Body of pancreas (tissue), 4 donors: ENCODE data around the gene MUCL1. TPM values are rescaled to one million over a fixed set of nuclear protein-coding genes. Genes with fewer than 3 reads are reported as not detected.

Experiments
- ATAC-seq: fragments of 150-250 bp; one replicate; pipeline ENCODE4 v1.9.1; 2016
- DNase-seq, 4 donors: peaks; one replicate each; pipeline ENCODE4 v3.0.0-alpha.2; 2019
- H3K27ac ChIP-seq, 4 donors: fragments of 200-600 bp; sonication (generic); 1 replicate in 3 of 4; 2 replicates in 1 of 4; pipeline versions ENCODE4 v1.5.1 to v1.6.1; 2016 to 2019; ENCODE audit warnings: mild to moderate bottlenecking in 1 of 4, mixed read lengths in 1 of 4, moderate library complexity in 1 of 4
- H3K27me3 ChIP-seq, 2 donors: fragments of 200-600 bp; sonication (generic); one replicate each; pipeline ENCODE4 v1.6.0; 2016; ENCODE audit warnings: mild to moderate bottlenecking in 1 of 2
- H3K36me3 ChIP-seq, 2 donors: fragments of 200-600 bp; sonication (generic); replicated peaks in 1 of 2; 2 replicates each; pipeline ENCODE4 v1.5.1; 2016; ENCODE audit warnings: low read depth in 2 of 2; ENCODE audit not compliant: insufficient read depth in 1 of 2
- H3K4me1 ChIP-seq: fragments of 200-600 bp; sonication (generic); one replicate; pipeline ENCODE4 v1.6.0; 2016
- H3K4me3 ChIP-seq, 2 donors: fragments of 200-600 bp; sonication (generic); 1 replicate in 1 of 2; 2 replicates in 1 of 2; pipeline ENCODE4 v1.5.1; 2016 to 2019
- H3K9me3 ChIP-seq, 3 donors: fragments of 200-600 bp; sonication (generic); 1 replicate in 2 of 3; 2 replicates in 1 of 3; pipeline ENCODE4 v1.5.1; 2016
- CTCF ChIP-seq, 7 experiments: fragments of 450-650 bp in 4 of 7; fragments of 200-600 bp in 3 of 7; sonication (generic) in 3 of 7; IDR thresholded peaks; one replicate each; pipeline ENCODE4 v1.5.1; 2016 to 2019; ENCODE audit warnings: antibody characterized with exemption in 7 of 7
- POLR2A ChIP-seq, 3 donors: fragments of 450-650 bp; IDR thresholded peaks; one replicate each; pipeline ENCODE4 v1.6.1; 2016; ENCODE audit warnings: antibody characterized with exemption in 3 of 3, mild to moderate bottlenecking in 2 of 3
- WGBS, 2 donors: methylation state at CpG; one replicate each; pipeline ENCODE4 v1.1.5; 2017; 5-methylcytosine and 5-hydroxymethylcytosine counted together
- intact Hi-C: fragments of 100-400 bp; cut with DNase I; formaldehyde crosslinking; loops from one replicate; pipeline ENCODE4 v1.15.1; 2023
- total RNA-seq, 2 donors: library from RNA; depleted of rRNA; stranded (reverse); fragments of >200 nt; gene quantifications; one replicate each; pipeline ENCODE4 v1.1.0, GENCODE V29; 2016

Gene MUCL1
- not detected for total RNA-seq

GRCh38 chr12:54853933-54854538 lies at the start of gene MUCL1:
MUCL1 (plus strand) TSS chr12:54854516; CDS start chr12:54854583, 67 bp downstream.
- WGBS, 2 donors: 25 to 27% methylated on average over 6 of the region's 6 CpGs
- intact Hi-C loops: no loop called here
- no peaks in the 10 kb centered on the region for H3K9me3 ChIP-seq
- peak; percentile 46 to 70 (median 60) for DNase-seq
- H3K27me3 ChIP-seq: no peaks in the 10 kb centered on the region
- TF ChIP-seq POLR2A (IDR thresholded peaks at IDR 0.05) (no peak), CTCF (IDR thresholded peaks at IDR 0.05) (peak; percentile 49 to 74 (median 63))
- H3K4me3 ChIP-seq: no peak within 1 kb of the TSS
- no peak within 1 kb of the TSS for H3K27ac ChIP-seq
- no peaks in the 10 kb centered on the region for H3K36me3 ChIP-seq
- ATAC-seq: peak; percentile 63
- H3K4me1 ChIP-seq: no peaks in the 10 kb centered on the region

GRCh38 chr12:54821676-54822075 lies 32.6 kb upstream of the MUCL1 start:
- H3K27ac ChIP-seq: no peak overlapping the region
- no peak for TF ChIP-seq POLR2A (IDR thresholded peaks at IDR 0.05)
- no peak for TF ChIP-seq CTCF (IDR thresholded peaks at IDR 0.05)
- H3K36me3 ChIP-seq: no peaks in the 10 kb centered on the region
- H3K4me1 ChIP-seq: no peaks in the 10 kb centered on the region
- H3K27me3 ChIP-seq: no peaks in the 10 kb centered on the region
- intact Hi-C loops: no loop called here
- no peak overlapping the region for H3K4me3 ChIP-seq
- no peak for ATAC-seq
- 89 to 92% methylated on average over 3 of the region's 3 CpGs for WGBS, 2 donors
- peaks cover 0 to 8% (median 0%) of the 10 kb centered on the region in 3 donors for H3K9me3 ChIP-seq
- no peak for DNase-seq

- Histone ChIP-seq H3K36me3 (no peaks in the 10 kb centered on the region), H3K27ac (no peak overlapping the region), H3K4me1 (no peaks in the 10 kb centered on the region), H3K4me3 (no peak overlapping the region), H3K9me3 (peaks cover 0 to 8% (median 0%) of the 10 kb centered on the region in 3 donors), H3K27me3 (no peaks in the 10 kb centered on the region)
- 76 to 91% methylated on average over 2 of the region's 2 CpGs for WGBS, 2 donors
- TF ChIP-seq POLR2A (IDR thresholded peaks at IDR 0.05) (no peak), CTCF (IDR thresholded peaks at IDR 0.05) (no peak)
- DNase-seq: no peak
- intact Hi-C loops: no loop called here
- no peak for ATAC-seq
These were observed 29.9 kb upstream of the MUCL1 start for GRCh38 chr12:54824402-54824801.

GRCh38 chr12:54829511-54829910 lies 24.8 kb upstream of the MUCL1 start:
- no peak overlapping the region for H3K4me3 ChIP-seq
- no peaks in the 10 kb centered on the region for H3K27me3 ChIP-seq
- H3K4me1 ChIP-seq: no peaks in the 10 kb centered on the region
- DNase-seq (no peak), ATAC-seq (no peak)
- WGBS, 2 donors: 68 to 88% methylated on average over 5 of the region's 5 CpGs
- no peak for TF ChIP-seq POLR2A (IDR thresholded peaks at IDR 0.05)
- no peak for TF ChIP-seq CTCF (IDR thresholded peaks at IDR 0.05)
- no peak overlapping the region for H3K27ac ChIP-seq
- H3K36me3 ChIP-seq: no peaks in the 10 kb centered on the region
- H3K9me3 ChIP-seq: no peaks in the 10 kb centered on the region
- intact Hi-C loops: no loop called here

- ATAC-seq (no peak), DNase-seq (no peak)
- Histone ChIP-seq H3K27ac (no peak overlapping the region), H3K27me3 (no peaks in the 10 kb centered on the region), H3K4me3 (no peak overlapping the region), H3K36me3 (no peaks in the 10 kb centered on the region), H3K9me3 (no peaks in the 10 kb centered on the region), H3K4me1 (no peaks in the 10 kb centered on the region)
- no peak for TF ChIP-seq POLR2A (IDR thresholded peaks at IDR 0.05)
- no peak for TF ChIP-seq CTCF (IDR thresholded peaks at IDR 0.05)
- intact Hi-C loops: no loop called here
These were observed 24.1 kb upstream of the MUCL1 start for GRCh38 chr12:54830199-54830598.
